GM18517 (cell line): ENCODE measurements around the gene DTX3L.
"Not testable (repeated sequence)": the region's sequence is repeated elsewhere in the genome, so short reads cannot be mapped to it uniquely, and the experiment has no call there.

Source experiments
- ATAC-seq: cut with Tn5 transposase; IDR thresholded peaks from one replicate; pipeline ENCODE4 v1.9.1; 2021; ENCODE audit warnings: mild to moderate bottlenecking, moderate library complexity; ENCODE audit not compliant: unreplicated experiment

Gene DTX3L

GRCh38 chr3:122560680-122561079, 3.5 kb upstream of the DTX3L start:
- no peak for ATAC-seq

- no peak for ATAC-seq
These were observed 1.0 kb upstream of the DTX3L start for GRCh38 chr3:122562923-122563716.

GRCh38 chr3:122563717-122564025, 467 bp upstream of the DTX3L start:
- peak; percentile 13 for ATAC-seq

- not testable (repeated sequence) for ATAC-seq
These were observed 4.0 kb downstream of the DTX3L start for GRCh38 chr3:122568131-122568530.

- no peak for ATAC-seq
These were observed 4.6 kb downstream of the DTX3L start for GRCh38 chr3:122568755-122569154.

- peak; percentile 26 for ATAC-seq
These were observed 8.8 kb downstream of the DTX3L start for GRCh38 chr3:122572940-122573412.

GRCh38 chr3:122576174-122576940, 12.2 kb downstream of the DTX3L start:
- peak; percentile 83 for ATAC-seq

GRCh38 chr3:122577409-122578031, 13.4 kb downstream of the DTX3L start, which contains the start of gene PARP15:
TSS of gene PARP15 (plus strand) at chr3:122577650. CDS start at chr3:122577668, 18 bp downstream.
- no peak for ATAC-seq

GRCh38 chr3:122578069-122578740, 14.1 kb downstream of the DTX3L start:
- no peak for ATAC-seq

GRCh38 chr3:122580470-122580869, 16.3 kb downstream of the DTX3L start:
- ATAC-seq: no peak

GRCh38 chr3:122581622-122582021, 17.5 kb downstream of the DTX3L start:
- ATAC-seq: no peak

GRCh38 chr3:122582390-122582789, 18.3 kb downstream of the DTX3L start:
- no peak for ATAC-seq

- no peak for ATAC-seq
These were observed 22.0 kb downstream of the DTX3L start for GRCh38 chr3:122586098-122586497.

- no peak for ATAC-seq
These were observed 22.8 kb downstream of the DTX3L start for GRCh38 chr3:122586773-122587485.

GRCh38 chr3:122587572-122587971, 23.4 kb downstream of the DTX3L start:
- ATAC-seq: no peak

- ATAC-seq: peak; percentile 66
These were observed 25.2 kb downstream of the DTX3L start for GRCh38 chr3:122589297-122589696.

GRCh38 chr3:122590610-122591009, 26.5 kb downstream of the DTX3L start:
- ATAC-seq: no peak

GRCh38 chr3:122594025-122594424, 29.9 kb downstream of the DTX3L start:
- ATAC-seq: no peak

- ATAC-seq: no peak
These were observed 34.0 kb downstream of the DTX3L start for GRCh38 chr3:122598151-122598550.

- ATAC-seq: no peak
These were observed 34.4 kb downstream of the DTX3L start for GRCh38 chr3:122598556-122598955.
